Measurements from ENCODE around the gene XAGE1B.
"Not testable (repeated sequence)": the region's sequence is repeated elsewhere in the genome, so short reads cannot be mapped to it uniquely, and the experiment has no call there.

The XAGE1B gene, protein sequence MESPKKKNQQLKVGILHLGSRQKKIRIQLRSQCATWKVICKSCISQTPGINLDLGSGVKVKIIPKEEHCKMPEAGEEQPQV

DNA sequence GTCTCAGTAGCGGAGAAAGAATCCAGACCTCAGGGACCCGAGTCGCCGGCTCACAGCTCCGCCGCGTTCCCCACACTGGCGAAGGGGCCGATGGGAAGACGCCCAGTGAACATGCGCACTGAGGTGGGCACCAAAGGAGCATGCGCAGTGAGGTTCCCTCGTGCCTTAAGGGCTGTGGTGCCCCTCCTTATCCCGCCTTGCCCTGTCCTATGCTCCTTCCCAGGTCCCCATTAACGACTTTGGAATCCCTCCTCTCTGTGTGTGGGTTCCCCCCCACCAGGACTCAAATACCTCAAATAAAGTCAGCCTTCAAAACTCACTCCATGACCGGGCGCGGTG is at the start of gene XAGE1B:
Gene XAGE1B, minus strand, starts transcription at position 77 of the 339 bp plus-strand sequence. CDS start 1,536 bp downstream, outside the sequence.
- not testable (repeated sequence) for DNase-seq

DNA sequence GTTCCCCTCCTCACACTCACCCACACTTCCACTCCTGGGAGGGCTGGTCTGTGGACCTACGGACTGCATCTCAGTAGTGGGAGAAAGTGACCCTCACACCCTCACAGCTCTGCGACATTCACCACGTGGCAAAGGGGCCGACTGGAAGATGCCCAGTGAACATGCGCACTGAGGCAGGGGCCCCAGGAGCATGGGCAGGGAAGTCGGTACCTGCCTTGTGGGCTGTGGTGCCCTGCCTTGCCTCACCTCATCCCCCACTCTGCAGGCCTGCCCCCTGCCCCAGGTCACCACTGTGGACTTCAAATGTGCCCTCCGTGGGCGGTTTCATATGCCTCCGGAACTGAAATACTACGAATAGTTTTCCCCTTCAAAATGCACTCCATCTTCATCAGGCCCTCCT is 46.2 kb upstream of the XAGE1B start:
- no peak for DNase-seq

DNA sequence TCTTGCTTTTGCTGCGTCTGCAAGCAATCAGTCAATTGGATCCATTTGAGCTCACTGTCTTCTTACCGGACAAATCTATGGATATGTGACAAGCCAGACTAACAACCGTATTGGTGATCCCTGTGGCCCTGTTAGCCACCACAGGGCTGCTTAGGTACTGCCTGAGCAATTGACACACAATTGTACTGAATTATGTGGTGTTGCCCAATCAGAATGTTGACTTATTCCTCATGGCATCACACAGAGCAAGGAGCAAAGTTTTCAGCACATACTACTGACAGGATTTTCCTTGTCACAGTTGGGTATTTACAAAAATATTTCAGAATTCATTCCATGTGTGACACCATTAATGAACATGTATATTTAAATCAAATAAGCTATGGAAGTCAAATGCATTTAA is 41.3 kb upstream of the XAGE1B start:
- no peak for DNase-seq

DNA sequence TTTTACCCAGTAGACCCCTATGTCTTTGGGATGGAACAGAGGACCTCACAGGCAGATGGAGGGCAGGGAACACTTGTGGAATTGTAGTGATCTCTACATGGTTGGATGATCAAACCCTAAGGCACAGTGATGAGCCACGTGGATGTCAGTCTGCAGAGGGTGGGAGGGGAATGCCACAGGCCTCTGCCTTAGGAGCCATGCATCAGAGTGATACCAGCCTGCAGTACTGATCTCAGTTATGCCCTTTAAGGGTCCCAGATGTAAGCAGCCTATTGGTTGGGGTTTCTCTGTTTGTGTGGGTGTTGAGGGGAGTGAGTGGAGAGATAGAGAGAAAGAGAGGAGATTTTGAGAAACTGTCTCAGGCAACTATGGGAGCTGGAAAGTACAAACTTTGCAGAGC is 39.9 kb upstream of the XAGE1B start:
- no peak for DNase-seq

DNA sequence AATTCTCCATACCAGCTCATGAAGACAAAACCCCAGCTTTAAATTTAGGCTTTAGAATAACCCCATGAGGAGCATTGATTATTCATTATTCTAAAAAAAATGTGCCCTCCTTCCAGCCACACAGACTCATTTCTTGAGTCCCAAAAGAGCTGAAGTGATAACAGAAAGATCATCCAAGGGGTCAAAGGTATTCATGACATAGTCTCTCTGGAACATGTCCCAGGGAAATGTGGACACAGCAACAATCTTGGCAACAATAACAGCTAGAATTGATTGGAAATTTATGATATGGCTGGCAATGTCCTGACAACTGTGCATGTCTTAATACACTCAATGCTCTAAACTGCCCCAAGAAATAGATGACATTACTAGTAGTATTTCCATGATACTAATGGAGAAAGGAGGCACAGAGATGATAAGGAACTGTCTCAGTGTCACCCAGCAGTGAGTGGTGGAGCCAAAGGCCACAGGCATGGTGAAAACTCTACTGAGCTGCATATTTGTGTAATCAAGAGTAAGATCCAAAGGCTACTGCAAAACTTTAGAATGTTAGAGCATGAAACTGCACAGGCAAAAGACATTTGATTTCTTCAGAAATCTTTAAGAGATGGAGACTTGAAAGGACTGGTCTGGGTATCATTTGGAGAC is 37.3 kb upstream of the XAGE1B start:
- no peak for DNase-seq

DNA sequence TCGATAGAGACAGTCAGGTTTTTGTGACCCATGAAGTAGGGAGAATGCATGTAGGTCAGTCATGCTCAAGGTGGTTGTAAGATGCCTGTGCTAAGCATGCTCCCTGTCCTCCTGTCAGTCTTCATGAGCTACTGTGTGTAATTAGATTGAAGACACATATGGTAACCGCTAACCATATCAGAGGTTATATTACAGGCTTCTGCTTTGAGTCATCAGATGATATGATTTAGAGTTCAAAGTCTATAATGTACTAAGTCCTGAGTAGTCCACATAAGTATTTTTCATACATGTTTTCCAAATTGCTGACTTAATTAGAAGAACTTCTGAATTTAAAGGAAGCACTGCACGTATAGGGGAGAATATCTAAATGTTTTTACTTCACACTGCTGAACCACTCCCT is 31.9 kb upstream of the XAGE1B start:
- not testable (repeated sequence) for DNase-seq

DNA sequence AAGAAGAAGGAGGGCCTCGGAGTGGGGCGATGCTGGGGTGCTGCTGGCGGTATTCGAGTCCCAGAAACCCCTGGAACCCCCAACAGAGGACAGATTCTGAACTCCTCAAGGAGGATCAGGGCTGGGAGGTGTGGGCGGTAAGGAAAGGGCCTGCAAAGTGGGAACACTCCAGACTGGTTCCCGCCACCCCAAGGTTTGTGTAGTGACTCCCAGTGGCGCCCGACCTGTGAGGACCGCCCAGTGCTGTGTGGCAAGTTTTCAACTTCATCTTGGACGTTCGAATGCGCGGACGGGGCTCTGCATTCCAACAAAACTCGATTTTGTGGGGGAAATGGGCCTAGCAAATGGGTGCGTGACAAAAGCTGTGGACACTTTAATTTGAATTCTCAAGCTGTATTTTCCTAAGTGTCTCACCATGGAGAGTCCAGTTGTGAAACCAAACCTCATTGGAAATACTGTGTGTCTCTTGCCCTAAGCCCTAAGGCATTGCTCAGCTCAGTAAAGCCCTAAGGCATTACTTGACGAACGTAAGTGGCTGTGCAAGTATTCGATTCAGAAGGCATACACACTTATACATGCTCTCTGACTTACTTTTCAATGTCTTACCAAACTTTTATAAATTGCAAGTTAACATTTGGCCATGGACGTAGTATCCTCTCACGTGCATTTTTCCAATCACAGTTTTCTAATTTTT is 27.4 kb upstream of the XAGE1B start:
- no peak for DNase-seq

DNA sequence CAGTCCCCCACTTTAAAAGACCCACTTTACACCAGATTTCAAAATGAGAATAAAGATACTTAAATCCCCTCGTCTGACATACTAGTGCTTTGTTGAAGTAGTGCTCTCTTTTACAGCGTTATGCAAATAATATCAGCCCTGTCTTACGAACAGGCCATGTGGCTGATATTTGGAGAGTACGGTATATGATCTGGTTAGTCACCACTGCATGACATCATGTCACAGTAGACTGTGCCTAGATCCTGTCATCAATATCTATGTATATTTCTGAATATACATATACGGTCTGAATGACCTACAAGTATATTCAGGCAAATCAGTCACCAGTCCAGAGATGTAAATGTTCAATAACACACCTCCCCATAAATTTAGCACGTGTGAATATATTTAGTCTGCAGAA is 25.4 kb upstream of the XAGE1B start:
- no peak for DNase-seq

DNA sequence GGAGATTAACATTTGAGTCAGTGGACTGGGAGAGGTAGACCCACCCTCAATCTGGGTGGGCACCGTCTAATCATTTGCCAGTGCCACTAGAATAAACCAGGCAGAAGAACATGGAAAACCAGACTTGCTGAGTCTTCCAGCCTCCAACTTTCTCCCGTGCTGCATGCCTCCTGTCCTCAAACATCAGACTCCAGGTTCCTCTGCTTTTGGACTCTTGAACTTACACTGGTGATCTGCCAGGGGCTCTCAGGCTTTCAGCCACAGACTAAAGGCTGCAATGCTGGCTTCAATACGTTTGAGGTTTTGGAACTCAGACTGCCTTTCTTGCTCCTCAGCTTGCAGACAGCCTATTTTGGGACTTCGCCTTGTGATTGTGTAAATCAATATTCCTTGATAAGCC is 24.2 kb upstream of the XAGE1B start:
- not testable (repeated sequence) for DNase-seq

DNA sequence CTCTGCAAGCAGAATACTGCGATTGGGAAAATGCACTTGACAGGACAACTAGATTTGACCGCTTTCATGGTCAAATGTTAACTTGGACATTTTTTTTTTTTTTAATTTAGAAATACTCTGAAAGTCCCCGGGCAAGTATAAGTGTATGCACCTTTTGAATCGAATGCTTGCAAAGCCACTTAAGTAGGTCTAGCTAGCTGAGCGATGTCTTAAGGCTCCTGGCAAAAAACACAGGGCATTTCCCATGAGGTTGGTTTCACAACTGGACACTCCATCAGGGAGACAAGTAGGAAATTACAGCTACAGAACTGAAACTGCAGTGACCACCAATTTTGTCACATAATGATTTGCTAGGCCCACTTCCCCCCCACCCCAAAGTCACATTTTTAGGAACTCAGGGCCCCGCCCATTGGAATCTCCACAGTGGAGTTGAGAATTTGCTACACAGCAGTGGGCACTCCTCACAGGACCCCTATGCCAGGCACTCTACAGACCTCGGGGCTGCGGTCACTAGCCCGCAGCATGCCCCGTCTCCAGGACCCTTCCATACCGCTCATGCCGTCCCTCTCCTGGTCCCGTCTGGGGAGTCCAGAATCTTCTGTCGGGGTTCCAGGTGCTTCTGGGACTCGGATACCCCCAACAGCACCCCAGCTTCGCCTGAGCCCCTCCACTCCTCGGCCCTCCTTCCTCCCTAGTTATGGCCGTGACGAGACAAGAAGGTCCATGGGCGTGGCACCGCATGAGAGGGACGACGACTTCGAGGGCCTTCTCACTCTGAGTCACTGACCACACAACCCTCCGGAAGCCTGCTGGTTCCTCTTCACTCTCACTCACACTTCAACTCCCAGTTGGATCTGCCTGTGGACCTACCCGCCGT is 515 bp downstream of the XAGE1B start:
- not testable (repeated sequence) for DNase-seq

DNA sequence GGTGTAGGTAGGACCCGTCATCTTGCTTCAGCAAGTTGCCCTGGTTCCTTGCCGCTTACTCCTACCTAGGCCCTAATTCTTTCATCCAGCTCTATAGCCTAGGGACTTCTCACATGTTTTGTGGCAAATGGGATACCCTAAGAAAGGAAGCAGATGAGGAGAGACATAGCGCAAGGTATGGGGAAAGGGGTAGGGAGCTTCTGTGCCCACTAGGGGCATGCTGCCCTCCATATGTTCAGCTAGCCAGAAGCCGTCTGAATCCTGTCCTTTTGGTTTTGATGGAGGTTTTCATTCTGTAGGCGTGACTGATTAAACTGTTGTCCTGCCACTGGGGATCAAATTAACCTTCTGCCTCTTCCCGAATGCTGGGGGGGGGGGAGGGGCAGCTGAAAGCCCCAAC is 5.7 kb downstream of the XAGE1B start:
- DNase-seq = not testable (repeated sequence)

DNA sequence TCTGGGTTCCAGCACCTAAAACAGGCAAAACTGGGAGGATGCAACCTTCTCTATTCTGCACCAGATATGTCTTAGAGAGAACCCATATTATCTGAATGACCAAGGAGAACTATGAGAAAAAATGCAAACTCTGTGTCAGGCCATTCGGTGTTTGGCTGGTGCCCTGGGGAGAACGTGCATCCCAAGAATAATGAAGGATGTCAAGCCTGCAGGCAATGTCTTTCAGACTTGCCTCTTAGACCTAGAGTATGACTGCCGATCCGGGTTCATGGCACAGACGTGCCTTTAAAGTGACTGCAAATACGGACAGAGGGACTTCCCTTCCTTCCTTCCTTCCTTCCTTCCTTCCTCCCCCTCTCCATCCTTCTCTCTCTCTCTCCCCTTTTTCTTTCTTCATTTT is 6.9 kb downstream of the XAGE1B start:
- DNase-seq = no peak

DNA sequence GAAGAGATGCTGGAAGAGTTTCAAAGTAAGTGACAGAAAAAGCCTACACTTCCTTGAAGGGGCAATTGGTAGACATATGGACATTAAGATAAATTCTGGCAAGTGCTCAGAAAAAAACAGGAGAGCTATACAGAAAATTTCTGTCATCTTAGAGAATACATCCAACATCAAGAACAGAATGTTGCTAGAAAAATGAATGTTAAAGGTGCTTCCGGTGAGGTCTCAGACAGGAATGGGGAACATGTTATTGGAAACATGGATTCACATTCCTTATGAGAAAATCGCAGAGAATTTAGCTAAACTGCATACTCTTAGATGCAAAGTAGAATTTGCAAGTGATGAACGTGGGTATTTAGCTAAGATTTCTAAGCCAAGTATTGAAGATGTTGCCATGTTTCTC is 9.5 kb downstream of the XAGE1B start:
- DNase-seq = no peak

DNA sequence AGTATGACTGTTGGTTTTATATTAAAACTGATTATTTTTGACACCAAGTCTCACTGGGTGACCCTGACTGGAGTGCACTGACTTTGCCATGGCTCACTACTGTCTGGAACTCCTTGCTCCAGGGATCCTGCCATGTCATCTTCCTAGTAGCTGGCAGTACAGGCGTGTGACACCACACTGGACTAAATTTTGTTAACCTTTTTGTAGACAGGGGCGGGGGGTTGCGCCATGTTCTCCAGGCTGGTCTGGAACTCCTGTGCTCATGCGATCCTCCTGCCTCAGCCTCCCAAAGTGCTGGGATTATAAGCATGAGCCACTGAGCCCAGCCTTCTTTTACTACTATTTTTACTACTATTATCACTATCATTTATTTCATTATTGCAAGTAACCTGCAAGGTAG is 12.3 kb downstream of the XAGE1B start:
- no peak for DNase-seq

DNA sequence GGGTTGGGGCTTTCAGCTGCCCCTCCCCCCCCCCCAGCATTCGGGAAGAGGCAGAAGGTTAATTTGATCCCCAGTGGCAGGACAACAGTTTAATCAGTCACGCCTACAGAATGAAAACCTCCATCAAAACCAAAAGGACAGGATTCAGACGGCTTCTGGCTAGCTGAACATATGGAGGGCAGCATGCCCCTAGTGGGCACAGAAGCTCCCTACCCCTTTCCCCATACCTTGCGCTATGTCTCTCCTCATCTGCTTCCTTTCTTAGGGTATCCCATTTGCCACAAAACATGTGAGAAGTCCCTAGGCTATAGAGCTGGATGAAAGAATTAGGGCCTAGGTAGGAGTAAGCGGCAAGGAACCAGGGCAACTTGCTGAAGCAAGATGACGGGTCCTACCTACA is 15.5 kb downstream of the XAGE1B start:
- DNase-seq = not testable (repeated sequence)

DNA sequence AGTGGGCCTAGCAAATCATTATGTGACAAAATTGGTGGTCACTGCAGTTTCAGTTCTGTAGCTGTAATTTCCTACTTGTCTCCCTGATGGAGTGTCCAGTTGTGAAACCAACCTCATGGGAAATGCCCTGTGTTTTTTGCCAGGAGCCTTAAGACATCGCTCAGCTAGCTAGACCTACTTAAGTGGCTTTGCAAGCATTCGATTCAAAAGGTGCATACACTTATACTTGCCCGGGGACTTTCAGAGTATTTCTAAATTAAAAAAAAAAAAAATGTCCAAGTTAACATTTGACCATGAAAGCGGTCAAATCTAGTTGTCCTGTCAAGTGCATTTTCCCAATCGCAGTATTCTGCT is 20.5 kb downstream of the XAGE1B start:
- not testable (repeated sequence) for DNase-seq

DNA sequence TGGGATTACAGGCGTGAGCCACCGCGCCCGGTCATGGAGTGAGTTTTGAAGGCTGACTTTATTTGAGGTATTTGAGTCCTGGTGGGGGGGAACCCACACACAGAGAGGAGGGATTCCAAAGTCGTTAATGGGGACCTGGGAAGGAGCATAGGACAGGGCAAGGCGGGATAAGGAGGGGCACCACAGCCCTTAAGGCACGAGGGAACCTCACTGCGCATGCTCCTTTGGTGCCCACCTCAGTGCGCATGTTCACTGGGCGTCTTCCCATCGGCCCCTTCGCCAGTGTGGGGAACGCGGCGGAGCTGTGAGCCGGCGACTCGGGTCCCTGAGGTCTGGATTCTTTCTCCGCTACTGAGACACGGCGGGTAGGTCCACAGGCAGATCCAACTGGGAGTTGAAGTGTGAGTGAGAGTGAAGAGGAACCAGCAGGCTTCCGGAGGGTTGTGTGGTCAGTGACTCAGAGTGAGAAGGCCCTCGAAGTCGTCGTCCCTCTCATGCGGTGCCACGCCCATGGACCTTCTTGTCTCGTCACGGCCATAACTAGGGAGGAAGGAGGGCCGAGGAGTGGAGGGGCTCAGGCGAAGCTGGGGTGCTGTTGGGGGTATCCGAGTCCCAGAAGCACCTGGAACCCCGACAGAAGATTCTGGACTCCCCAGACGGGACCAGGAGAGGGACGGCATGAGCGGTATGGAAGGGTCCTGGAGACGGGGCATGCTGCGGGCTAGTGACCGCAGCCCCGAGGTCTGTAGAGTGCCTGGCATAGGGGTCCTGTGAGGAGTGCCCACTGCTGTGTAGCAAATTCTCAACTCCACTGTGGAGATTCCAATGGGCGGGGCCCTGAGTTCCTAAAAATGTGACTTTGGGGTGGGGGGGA is 21.1 kb downstream of the XAGE1B start, which contains the start of gene XAGE1A:
Gene XAGE1A, plus strand, starts transcription at position 264 of the 874 bp plus-strand sequence. CDS start 1,554 bp downstream, outside the sequence.
- DNase-seq = not testable (repeated sequence)

DNA sequence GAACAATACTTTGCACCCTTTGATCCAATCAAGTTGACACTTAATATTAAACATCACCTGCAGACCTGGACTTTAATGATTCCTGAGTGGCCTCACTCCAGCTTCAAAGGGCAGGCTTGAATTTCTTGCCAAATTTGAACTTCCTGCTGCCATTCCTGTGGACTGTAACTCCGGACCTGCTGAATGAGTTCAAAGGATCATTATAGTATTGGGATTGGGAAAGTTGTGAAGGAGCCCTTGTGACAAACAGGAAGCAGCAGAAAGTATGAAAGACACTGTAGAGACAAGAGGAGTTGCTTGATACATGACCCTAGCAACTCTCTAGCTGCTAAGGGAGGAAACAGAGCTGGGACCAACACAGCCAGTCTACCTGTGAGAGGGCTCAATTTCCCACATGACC is 45.6 kb downstream of the XAGE1B start:
- not testable (repeated sequence) for DNase-seq
